HEK293 (cell line): ENCODE measurements around the gene TIE1.

ENCODE experiments used
- CTCF ChIA-PET: fragments of 350-600 bp; formaldehyde crosslinking; extraction: SDS; loops from one replicate; lab custom pipeline; 2021; ENCODE audit warnings: antibody characterized with exemption; lab: Yijun Ruan, JAX
- POLR2A ChIA-PET: fragments of 300-600 bp; formaldehyde crosslinking; extraction: SDS; loops from one replicate; lab custom pipeline; 2020; ENCODE audit warnings: antibody characterized with exemption, inconsistent platforms; lab: Yijun Ruan, JAX
- H3K27ac ChIP-seq: fragments of 200-500 bp; sonication (Bioruptor generic); 2 replicates; pipeline ENCODE4 v1.5.1; 2014; ENCODE audit warnings: low read depth, low read length, control low read depth, inconsistent platforms; ENCODE audit errors: extremely low read depth
- H3K36me3 ChIP-seq, 2 experiments: fragments of 200-500 bp in 1 of 2; sonication (Bioruptor generic) in 1 of 2; 1 replicate in 1 of 2; 2 replicates in 1 of 2; pipeline ENCODE4 v1.5.1; 2014 to 2017; ENCODE audit warnings: inconsistent platforms in 2 of 2, low read length in 2 of 2; ENCODE audit not compliant: control insufficient read depth in 2 of 2, insufficient read depth in 1 of 2
- H3K4me1 ChIP-seq: fragments of 200-500 bp; sonication (Bioruptor generic); 2 replicates; pipeline ENCODE4 v1.5.1; 2014; ENCODE audit warnings: mild to moderate bottlenecking, low read length, inconsistent platforms; ENCODE audit not compliant: control insufficient read depth, insufficient read depth
- H3K4me3 ChIP-seq: 2 replicates; pipeline ENCODE4 v1.5.1; 2011; ENCODE audit warnings: low read depth, mild to moderate bottlenecking, control low read depth, low read length, moderate library complexity
- H3K9me3 ChIP-seq: fragments of 200-500 bp; sonication (Bioruptor generic); 2 replicates; pipeline ENCODE4 v1.5.1; 2014; ENCODE audit warnings: low read depth, low read length, inconsistent platforms; ENCODE audit not compliant: control insufficient read depth, insufficient read depth
- KLF7 ChIP-seq: fragments of 450-650 bp; formaldehyde crosslinking; IDR thresholded peaks from 2 replicates; pipeline ENCODE4 v1.5.1; 2016; ENCODE audit warnings: missing biosample characterization, missing genetic modification characterization, borderline replicate concordance
- MEIS1 ChIP-seq: sonication (generic); formaldehyde crosslinking; IDR thresholded peaks from 2 replicates; pipeline ENCODE4 v1.8.1; 2022; ENCODE audit warnings: missing genetic modification reagents, mild to moderate bottlenecking, borderline replicate concordance
- PRDM4 ChIP-seq: fragments of 450-650 bp; formaldehyde crosslinking; IDR thresholded peaks from 2 replicates; pipeline ENCODE4 v1.5.1; 2017; ENCODE audit warnings: missing biosample characterization, missing genetic modification characterization
- REPIN1 ChIP-seq: fragments of 450-650 bp; formaldehyde crosslinking; IDR thresholded peaks from 2 replicates; pipeline ENCODE4 v1.5.1; 2017; ENCODE audit warnings: missing biosample characterization, missing genetic modification characterization, low read depth
- SALL2 ChIP-seq: fragments of 450-650 bp; formaldehyde crosslinking; IDR thresholded peaks from 2 replicates; pipeline ENCODE4 v1.5.0; 2017; ENCODE audit warnings: missing biosample characterization, mild to moderate bottlenecking, missing genetic modification characterization, borderline replicate concordance
- SP2 ChIP-seq: fragments of 450-650 bp; formaldehyde crosslinking; IDR thresholded peaks from 2 replicates; pipeline ENCODE4 v1.5.1; 2016; ENCODE audit warnings: missing biosample characterization, missing genetic modification characterization
- TRIM28 ChIP-seq: IDR thresholded peaks from 2 replicates; pipeline ENCODE4 v1.6.1; 2011; ENCODE audit warnings: low read length, control low read depth, borderline replicate concordance
- ZBTB6 ChIP-seq: fragments of 450-650 bp; formaldehyde crosslinking; IDR thresholded peaks from 2 replicates; pipeline ENCODE4 v1.5.1; 2017; ENCODE audit warnings: missing biosample characterization, missing genetic modification characterization
- ZFP3 ChIP-seq: fragments of 450-650 bp; formaldehyde crosslinking; IDR thresholded peaks from 2 replicates; pipeline ENCODE4 v1.5.1; 2016; ENCODE audit warnings: low read depth, missing biosample characterization, missing genetic modification characterization
- ZIC2 ChIP-seq: fragments of 450-650 bp; formaldehyde crosslinking; IDR thresholded peaks from 2 replicates; pipeline ENCODE4 v1.5.1; 2016; ENCODE audit warnings: missing biosample characterization, missing genetic modification characterization
- ZNF138 ChIP-seq: fragments of 450-650 bp; formaldehyde crosslinking; IDR thresholded peaks from 2 replicates; pipeline ENCODE4 v1.5.1; 2016; ENCODE audit warnings: missing biosample characterization, missing genetic modification characterization, borderline replicate concordance
- ZNF18 ChIP-seq: fragments of 450-650 bp; formaldehyde crosslinking; IDR thresholded peaks from 2 replicates; pipeline ENCODE4 v1.5.1; 2016; ENCODE audit warnings: missing biosample characterization, missing genetic modification characterization
- ZNF473 ChIP-seq: fragments of 450-650 bp; formaldehyde crosslinking; IDR thresholded peaks from 2 replicates; pipeline ENCODE4 v1.5.1; 2017; ENCODE audit warnings: missing biosample characterization, missing genetic modification characterization
- ZNF513 ChIP-seq: fragments of 450-650 bp; IDR thresholded peaks from 2 replicates; pipeline ENCODE4 v1.5.1; 2018; ENCODE audit warnings: missing biosample characterization, missing genetic modification characterization
- ZNF548 ChIP-seq: fragments of 450-650 bp; formaldehyde crosslinking; IDR thresholded peaks from 2 replicates; pipeline ENCODE4 v1.5.1; 2016; ENCODE audit warnings: missing biosample characterization, missing genetic modification characterization
- ZNF660 ChIP-seq: fragments of 450-650 bp; IDR thresholded peaks from 2 replicates; pipeline ENCODE4 v1.5.1; 2018; ENCODE audit warnings: missing biosample characterization, mild to moderate bottlenecking, missing genetic modification characterization
- ZNF704 ChIP-seq: fragments of 450-650 bp; formaldehyde crosslinking; IDR thresholded peaks from 2 replicates; pipeline ENCODE4 v1.5.1; 2016; ENCODE audit warnings: missing biosample characterization, missing genetic modification characterization
- ZNF777 ChIP-seq: fragments of 450-650 bp; formaldehyde crosslinking; IDR thresholded peaks from 2 replicates; pipeline ENCODE4 v1.5.1; 2017; ENCODE audit warnings: missing biosample characterization, missing genetic modification characterization, borderline replicate concordance
- ZNF837 ChIP-seq: fragments of 450-650 bp; formaldehyde crosslinking; IDR thresholded peaks from 2 replicates; pipeline ENCODE4 v1.5.1; 2016; ENCODE audit warnings: missing biosample characterization, missing genetic modification characterization
- ZXDB ChIP-seq: fragments of 450-650 bp; formaldehyde crosslinking; IDR thresholded peaks from 2 replicates; pipeline ENCODE4 v1.5.1; 2016; ENCODE audit warnings: missing biosample characterization, missing genetic modification characterization

TIE1 gene

DNA sequence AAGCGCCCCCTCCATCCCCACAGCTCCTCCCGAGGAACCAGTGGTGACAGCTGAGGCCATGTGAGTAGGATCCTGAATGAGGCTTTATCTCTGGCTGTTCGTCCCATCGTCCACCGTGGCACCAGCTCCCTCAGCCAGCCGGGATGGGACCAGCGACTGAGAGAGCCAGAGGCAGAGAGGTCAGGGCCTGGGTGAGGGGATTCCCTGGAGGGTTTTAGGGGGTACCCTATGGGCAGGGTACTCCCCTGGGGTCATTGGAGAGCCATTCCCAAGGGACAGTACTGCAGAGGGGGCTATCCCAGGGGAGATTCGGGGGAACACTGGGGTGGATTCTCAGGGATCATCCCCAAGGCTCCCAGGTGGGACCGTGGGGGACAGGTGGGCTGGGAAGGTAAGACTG, 28.6 kb upstream of the TIE1 start:
- Histone ChIP-seq H3K4me3 (no peak overlapping the region), H3K9me3 (no peaks in the 10 kb centered on the region), H3K36me3 (no peaks in the 10 kb centered on the region), H3K27ac (no peak overlapping the region), H3K4me1 (no peaks in the 10 kb centered on the region)
- CTCF ChIA-PET: interaction anchor here (1.0 kb wide), 1 partner anchor 144 kb away, joined by 8 read pairs; no protein-coding TSS in a partner anchor
- POLR2A ChIA-PET: no interaction called here
- TF ChIP-seq TRIM28 (no peak), ZBTB6 (tag by site-specific recombination) (no peak), ZNF138 (no peak), MEIS1 (CRISPR knock-in tag) (no peak), ZNF704 (tag by site-specific recombination) (no peak), ZNF777 (tag by site-specific recombination) (no peak), SALL2 (tag by site-specific recombination) (no peak), PRDM4 (tag by site-specific recombination) (no peak), ZNF18 (tag by site-specific recombination) (no peak), KLF7 (no peak), ZFP3 (no peak), ZNF837 (tag by site-specific recombination) (no peak), ZNF548 (no peak), ZNF513 (tag by site-specific recombination) (no peak), SP2 (tag by site-specific recombination) (no peak)

- Histone ChIP-seq H3K27ac (no peak overlapping the region), H3K4me1 (no peaks in the 10 kb centered on the region), H3K9me3 (no peaks in the 10 kb centered on the region), H3K4me3 (no peak overlapping the region), H3K36me3 (no peaks in the 10 kb centered on the region)
- ChIA-PET POLR2A (no interaction called here), CTCF (no interaction called here)
- TF ChIP-seq ZIC2: no peak
- no peak for TF ChIP-seq ZNF660 (tag by site-specific recombination)
- TF ChIP-seq REPIN1 (tag by site-specific recombination): no peak
- no peak for TF ChIP-seq ZNF473 (tag by site-specific recombination)
- no peak for TF ChIP-seq ZXDB (tag by site-specific recombination)
These were observed 27.9 kb upstream of the TIE1 start for GRCh38 chr1:43272576-43273571.
